ENCODE data around the gene PAQR6. TPM values are rescaled to one million over a fixed set of nuclear protein-coding genes. Genes with fewer than 3 reads are reported as not detected.

Gene PAQR6
- total RNA-seq, 1 experiment from 2014 or later, result 15.8 TPM

DNA sequence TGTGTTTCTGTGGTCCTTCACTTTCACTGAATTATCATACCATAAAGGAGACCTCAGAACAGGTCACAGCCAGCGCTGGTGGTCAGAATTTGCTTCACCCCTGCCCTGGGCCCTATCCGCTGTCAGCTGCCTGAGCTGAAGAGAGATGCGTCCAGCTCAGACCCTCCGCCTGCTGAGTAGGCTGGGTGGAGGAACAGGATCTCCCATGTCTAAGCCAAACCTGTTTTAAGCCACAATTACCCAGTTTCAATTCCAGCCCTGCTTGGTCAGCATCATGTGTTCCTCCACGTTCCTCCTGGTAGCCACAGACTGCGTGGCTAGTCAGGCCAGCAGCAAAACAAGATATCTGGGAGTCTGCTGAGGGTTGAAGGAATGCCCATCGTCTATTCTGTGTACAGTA lies 19.4 kb downstream of the PAQR6 start:
- H3K27ac Mint-ChIP-seq, result no peak overlapping the region
- Histone ChIP-seq H4K5ac (ENCODE audit: insufficient read length, low read depth, low read length) (no peak overlapping the region), H3K4ac (ENCODE audit: low read depth, low read length) (no peak overlapping the region), H3K79me1 (ENCODE audit: insufficient read depth, low read depth, low read length, poor library complexity, severe bottlenecking) (no peaks in the 10 kb centered on the region), H3T11ph (ENCODE audit: low read length) (no peak overlapping the region), H4K91ac (ENCODE audit: insufficient read length, low read depth, low read length) (no peak overlapping the region), H2BK120ac (ENCODE audit: low read depth, low read length, poor library complexity, severe bottlenecking) (no peak overlapping the region), H3K4me2 (ENCODE audit: insufficient read depth, insufficient read length, low read length) (no peak overlapping the region), H2BK15ac (ENCODE audit: low read depth, low read length) (no peak overlapping the region), H3K79me2 (ENCODE audit: insufficient read depth, low read length) (no peaks in the 10 kb centered on the region), H3K27me3 (ENCODE audit: insufficient read depth, low read length) (no peaks in the 10 kb centered on the region; the same call in 1 of the 2 replicates), H3K27ac (ENCODE audit: insufficient read length, low read depth, low read length) (no peak overlapping the region), H3K56ac (ENCODE audit: insufficient read length, low read depth, low read length) (no peak overlapping the region), H3K9me3 (ENCODE audit: control insufficient read depth, low read depth, low read length) (no peaks in the 10 kb centered on the region), H3K18ac (ENCODE audit: insufficient read length, low read depth, low read length) (no peak overlapping the region), H3K4me1 (ENCODE audit: insufficient read depth, low read length) (no peaks in the 10 kb centered on the region), H2BK5ac (ENCODE audit: insufficient read length, low read length) (no peak overlapping the region), H2BK12ac (ENCODE audit: insufficient read length, low read depth, low read length) (no peak overlapping the region), H4K20me1 (ENCODE audit: control insufficient read depth, insufficient read depth, insufficient read length) (no peaks in the 10 kb centered on the region), H3K14ac (ENCODE audit: insufficient read depth, low read length) (no peak overlapping the region), H4K8ac (replicated peaks; ENCODE audit: insufficient read length, low read depth, low read length) (no peak overlapping the region), H3K23me2 (ENCODE audit: insufficient read length, low read depth, low read length, poor library complexity, severe bottlenecking) (no peaks in the 10 kb centered on the region), H2BK20ac (ENCODE audit: low read depth, low read length, poor library complexity, severe bottlenecking) (no peak overlapping the region), H3K23ac (ENCODE audit: insufficient read length, low read depth, low read length) (no peak overlapping the region), H3K9ac (ENCODE audit: extremely low read depth, insufficient read length, low read length) (no peak overlapping the region), H2AFZ (ENCODE audit: low read length) (no peak overlapping the region), H2AK5ac (ENCODE audit: insufficient read length, low read length) (no peak overlapping the region)
- H3K4me3 Mint-ChIP-seq, result no peak overlapping the region
- TF ChIP-seq CTCF (conservative IDR thresholded peaks at IDR 0.05), result no peak
- peaks cover 5 to 7% of the 10 kb centered on the region in 2 experiments for H3K4me1 Mint-ChIP-seq
- no peak for DNase-seq
- no CpG with 5 or more reads among the region's 7 CpGs for WGBS (ENCODE audit: extremely low coverage, insufficient read length, low lambda C conversion rate)
- peaks cover 20 to 53% (median 50%) of the 10 kb centered on the region in 3 experiments for H3K36me3 Mint-ChIP-seq (ENCODE audit: insufficient read depth in 1 of 3, low read depth in 3 of 3)
- H3K9me3 Mint-ChIP-seq, result no peaks in the 10 kb centered on the region
- no peaks in the 10 kb centered on the region for H3K27me3 Mint-ChIP-seq (ENCODE audit: low read depth)
